H1 (cell line): ENCODE data around the gene TLCD3B. TPM values are rescaled to one million over a fixed set of nuclear protein-coding genes. Genes with fewer than 3 reads are reported as not detected.

Source experiments
- CTCF ChIA-PET: fragments of 300-600 bp; sonication (Branson Sonifier 250); formaldehyde crosslinking; loops from one replicate; lab custom pipeline; 2021; ENCODE audit not compliant: partially characterized antibody; lab: Charles Lee
- POLR2A ChIA-PET: fragments of 300-600 bp; sonication (Branson Sonifier 250); formaldehyde crosslinking; loops from one replicate; lab custom pipeline; 2021; ENCODE audit warnings: inconsistent platforms; ENCODE audit not compliant: partially characterized antibody; lab: Charles Lee
- DNase-seq, 2 experiments: peaks; one replicate each; pipeline versions ENCODE4 v3.0.0 to v3.0.0-alpha.2; 2010 to 2022; ENCODE audit warnings: low spot score in 2 of 2, low read depth in 1 of 2, mixed read lengths in 1 of 2
- FAIRE-seq: peaks from 2 replicates; lab custom pipeline; 2011; peaks lifted over from hg19 to GRCh38; lab: Jason Lieb, UNC
- H2AFZ ChIP-seq: 2 replicates; pipeline ENCODE4 v1.8.1; 2012; ENCODE audit warnings: low read length, inconsistent platforms
- H2AK5ac ChIP-seq: 2 replicates; pipeline ENCODE4 v1.6.1; 2013; ENCODE audit warnings: low read depth, low read length
- H2BK120ac ChIP-seq: replicated peaks from 2 replicates; pipeline ENCODE3; 2013; ENCODE audit warnings: low read depth, low read length, inconsistent platforms
- H2BK12ac ChIP-seq: 2 replicates; pipeline ENCODE4 v1.6.1; 2013; ENCODE audit warnings: low read depth, low read length
- H2BK15ac ChIP-seq: 2 replicates; pipeline ENCODE4 v1.6.1; 2013; ENCODE audit warnings: low read length
- H2BK20ac ChIP-seq: 2 replicates; pipeline ENCODE4 v1.6.1; 2013; ENCODE audit warnings: low read length
- H2BK5ac ChIP-seq: 2 replicates; pipeline ENCODE4 v1.6.1; 2013; ENCODE audit warnings: low read depth, low read length
- H3K14ac ChIP-seq: 2 replicates; pipeline ENCODE4 v1.6.1; 2013; ENCODE audit warnings: inconsistent platforms; ENCODE audit not compliant: insufficient read length
- H3K18ac ChIP-seq: 2 replicates; pipeline ENCODE4 v1.6.1; 2013; ENCODE audit warnings: low read length; ENCODE audit errors: extremely low read depth
- H3K23ac ChIP-seq: 2 replicates; pipeline ENCODE4 v1.6.1; 2013; ENCODE audit warnings: inconsistent platforms; ENCODE audit not compliant: insufficient read length
- H3K23me2 ChIP-seq: 2 replicates; pipeline ENCODE4 v1.6.1; 2013; ENCODE audit warnings: low read depth, low read length
- H3K27ac ChIP-seq: 2 replicates; pipeline ENCODE4 v1.6.1; 2011; ENCODE audit warnings: low read depth, low read length, inconsistent platforms
- H3K27me3 ChIP-seq, 4 experiments: replicated peaks in 1 of 4; 1 replicate in 1 of 4; 2 replicates in 3 of 4; pipeline versions ENCODE4 v1.6.1 to v1.8.1; 2011 to 2013; ENCODE audit warnings: low read length in 3 of 4, mild to moderate bottlenecking in 3 of 4, inconsistent platforms in 2 of 4, mixed read lengths in 2 of 4, moderate library complexity in 1 of 4; ENCODE audit not compliant: control insufficient read depth in 3 of 4, insufficient read depth in 3 of 4; ENCODE audit errors: extremely low read depth in 1 of 4
- H3K36me3 ChIP-seq, 4 experiments: 2 replicates each; pipeline versions ENCODE4 v1.6.1 to v1.8.1; 2011 to 2013; ENCODE audit warnings: mild to moderate bottlenecking in 4 of 4, low read length in 3 of 4, moderate library complexity in 2 of 4, control low read depth in 1 of 4, inconsistent platforms in 1 of 4; ENCODE audit not compliant: insufficient read depth in 4 of 4, control insufficient read depth in 2 of 4
- H3K4ac ChIP-seq: replicated peaks from 2 replicates; pipeline ENCODE3; 2013; ENCODE audit warnings: low read length, low read depth, mixed read lengths, inconsistent platforms; ENCODE audit not compliant: insufficient read length
- H3K4me1 ChIP-seq, 4 experiments: replicated peaks in 1 of 4; 1 replicate in 1 of 4; 2 replicates in 3 of 4; pipeline versions ENCODE4 v1.6.1 to v1.8.1; 2011 to 2013; ENCODE audit warnings: low read length in 3 of 4, inconsistent platforms in 2 of 4, mixed read lengths in 1 of 4; ENCODE audit not compliant: insufficient read depth in 4 of 4, control insufficient read depth in 3 of 4
- H3K4me2 ChIP-seq, 2 experiments: 2 replicates each; pipeline versions ENCODE4 v1.6.1 to v1.8.1; 2011 to 2013; ENCODE audit warnings: low read depth in 2 of 2, low read length in 2 of 2, control low read depth in 1 of 2, inconsistent platforms in 1 of 2, mild to moderate bottlenecking in 1 of 2; ENCODE audit not compliant: insufficient read depth in 1 of 2
- H3K4me3 ChIP-seq, 4 experiments: fragments of 200-600, 300-600 bp in 1 of 4; sonication (generic), shearing (Covaris generic), sonication (Bioruptor Twin) in 1 of 4; 2 replicates each; pipeline versions ENCODE4 v1.5.1 to v1.8.1; 2011 to 2016; ENCODE audit warnings: low read length in 4 of 4, low read depth in 3 of 4, control low read depth in 2 of 4, inconsistent platforms in 2 of 4, mild to moderate bottlenecking in 2 of 4, mixed read lengths in 1 of 4, moderate library complexity in 1 of 4; ENCODE audit not compliant: insufficient read depth in 2 of 4; ENCODE audit errors: extremely low read depth in 1 of 4
- H3K56ac ChIP-seq: replicated peaks from 2 replicates; pipeline ENCODE3; 2013; ENCODE audit warnings: low read depth, mild to moderate bottlenecking, mixed read lengths, low read length, inconsistent platforms; ENCODE audit not compliant: insufficient read length
- H3K79me1 ChIP-seq: 2 replicates; pipeline ENCODE4 v1.6.1; 2013; ENCODE audit warnings: low read depth, low read length, control low read depth
- H3K79me2 ChIP-seq, 2 experiments: 2 replicates each; pipeline versions ENCODE4 v1.6.1 to v1.8.1; 2012 to 2013; ENCODE audit warnings: low read length in 2 of 2, mild to moderate bottlenecking in 2 of 2, inconsistent platforms in 1 of 2; ENCODE audit not compliant: insufficient read depth in 2 of 2, control insufficient read depth in 1 of 2
- H3K9ac ChIP-seq, 4 experiments: replicated peaks in 1 of 4; 1 replicate in 1 of 4; 2 replicates in 3 of 4; pipeline versions ENCODE4 v1.6.1 to v1.8.1; 2011 to 2013; ENCODE audit warnings: low read depth in 3 of 4, low read length in 3 of 4, control low read depth in 2 of 4, mild to moderate bottlenecking in 2 of 4, moderate library complexity in 2 of 4, inconsistent platforms in 1 of 4; ENCODE audit errors: extremely low read depth in 1 of 4
- H3K9me3 ChIP-seq, 2 experiments: 2 replicates each; pipeline versions ENCODE4 v1.6.1 to v1.8.1; 2012 to 2013; ENCODE audit warnings: mild to moderate bottlenecking in 2 of 2, moderate library complexity in 2 of 2, control low read depth in 1 of 2, inconsistent platforms in 1 of 2, low read depth in 1 of 2, low read length in 1 of 2, mixed read lengths in 1 of 2; ENCODE audit not compliant: insufficient read depth in 2 of 2
- H4K20me1 ChIP-seq, 2 experiments: replicated peaks in 1 of 2; 2 replicates each; pipeline versions ENCODE3 to v1.8.1; 2011 to 2013; ENCODE audit warnings: inconsistent platforms in 2 of 2, low read length in 2 of 2, mild to moderate bottlenecking in 1 of 2; ENCODE audit not compliant: insufficient read depth in 2 of 2, control insufficient read depth in 1 of 2
- H4K5ac ChIP-seq: 2 replicates; pipeline ENCODE4 v1.6.1; 2013; ENCODE audit warnings: low read length, low read depth, mixed read lengths, inconsistent platforms; ENCODE audit not compliant: insufficient read length
- H4K8ac ChIP-seq: 2 replicates; pipeline ENCODE4 v1.8.0; 2013; ENCODE audit warnings: mild to moderate bottlenecking, moderate library complexity, low read length, inconsistent platforms; ENCODE audit not compliant: insufficient read depth; ENCODE audit errors: extremely low read depth
- H4K91ac ChIP-seq: replicated peaks from 2 replicates; pipeline ENCODE3; 2013; ENCODE audit warnings: low read length, mixed read lengths, inconsistent platforms; ENCODE audit not compliant: insufficient read length
- CBX8 ChIP-seq: fragments of 300-800, 300-1000 bp; sonication (generic); IDR thresholded peaks from 2 replicates; pipeline ENCODE4 v1.7.1; 2016; ENCODE audit warnings: low read depth, low read length, borderline replicate concordance
- CHD2 ChIP-seq: IDR thresholded peaks from 2 replicates; pipeline ENCODE4 v1.6.1; 2012; ENCODE audit warnings: low read length, improper control_type of control experiment
- CTCF ChIP-seq, 3 experiments: IDR thresholded peaks; 1 replicate in 2 of 3; 2 replicates in 1 of 3; pipeline versions ENCODE4 v1.5.1 to v1.6.1; 2011; ENCODE audit warnings: low read length in 3 of 3, mild to moderate bottlenecking in 3 of 3, inconsistent platforms in 2 of 3, low read depth in 1 of 3, moderate library complexity in 1 of 3; ENCODE audit not compliant: insufficient read depth in 1 of 3; ENCODE audit errors: control extremely low read depth in 1 of 3
- POLR2AphosphoS5 ChIP-seq: IDR thresholded peaks from 2 replicates; pipeline ENCODE4 v1.6.1; 2011; ENCODE audit warnings: low read depth, low read length
- SIN3A ChIP-seq, 2 experiments: IDR thresholded peaks in 1 of 2; conservative IDR thresholded peaks in 1 of 2; 2 replicates each; pipeline ENCODE4 v1.6.1; 2011 to 2012; ENCODE audit warnings: low read length in 2 of 2, improper control_type of control experiment in 1 of 2, low read depth in 1 of 2, mild to moderate bottlenecking in 1 of 2
- SIRT6 ChIP-seq: IDR thresholded peaks from one replicate; pipeline ENCODE4 v1.7.1; 2012; ENCODE audit warnings: low read length, inconsistent platforms
- ZNF274 ChIP-seq: IDR thresholded peaks from 2 replicates; pipeline ENCODE4 v1.7.0; 2012; ENCODE audit warnings: low read length, borderline replicate concordance; ENCODE audit errors: extremely low read depth
- WGBS, 2 experiments: shearing (Covaris generic) in 1 of 2; methylation state at CpG; one replicate each; pipeline versions ENCODE4 v1.1.6 to v1.1.7; 2013 to 2015; ENCODE audit warnings: low lambda C conversion rate in 2 of 2, mixed read lengths in 2 of 2, inconsistent platforms in 1 of 2, low coverage in 1 of 2, missing lambda C conversion rate in 1 of 2; ENCODE audit not compliant: insufficient replicate concordance in 2 of 2, insufficient coverage in 1 of 2, insufficient read length in 1 of 2; ENCODE audit errors: extremely low coverage in 1 of 2, missing lambda C conversion rate in 1 of 2; 5-methylcytosine and 5-hydroxymethylcytosine counted together
- polyA plus RNA-seq, 7 experiments: library from polyadenylated mRNA; depleted of rRNA in 3 of 7; stranded (reverse) in 5 of 7; unstranded in 2 of 7; fragments of >200 nt in 5 of 7; fragments of 200-250 nt in 2 of 7; gene quantifications; 1 replicate in 5 of 7; 2 replicates in 1 of 7; 4 replicates in 1 of 7; pipeline versions ENCODE4 v1.2.1 to v1.2.3, GENCODE V29; 2011 to 2013; ENCODE audit warnings: missing spikeins in 2 of 7, mixed read lengths in 2 of 7
- total RNA-seq: library from RNA; stranded (reverse); fragmentation: NEBNext Ultra II Directional; extraction: Animal tissue kit (Norgen Biotek cat#: 25700); gene quantifications from 2 replicates; pipeline ENCODE4 v1.2.1, GENCODE V29; 2021

The TLCD3B gene
- total and polyA plus RNA-seq, 2 of the 8 experiments (the other 6 are each of a cell fraction or from before 2014, with no cell fraction given): 15.2 to 26.9 TPM

GRCh38 chr16:30065102-30065942 is 34.3 kb upstream of the TLCD3B start, which contains the start of gene ALDOA:
Gene ALDOA, plus strand, starts transcription at chr16:30065760. Its CDS starts 1,138 bp downstream, at chr16:30066898.
- Histone ChIP-seq H3K36me3 (peaks cover 15 to 33% (median 32%) of the 10 kb centered on the region in 4 experiments), H3K9me3 (no peaks in the 10 kb centered on the region), H3K79me1 (peaks cover 9% of the 10 kb centered on the region; the same call in 1 of the 2 replicates), H4K5ac (peak within 1 kb of the TSS; percentile 100), H3K9ac (peak within 1 kb of the TSS; percentile 81 to 92 (median 84)), H3K4ac (peak within 1 kb of the TSS; percentile 100), H3K23me2 (peaks cover 18% of the 10 kb centered on the region), H4K91ac (peak within 1 kb of the TSS; percentile 100), H3K56ac (peak within 1 kb of the TSS; percentile 96), H3K4me1 (peaks cover 6 to 27% (median 15%) of the 10 kb centered on the region in 4 experiments), H4K20me1 (peaks cover 12 to 31% of the 10 kb centered on the region in 2 experiments), H3K79me2 (peaks cover 15 to 30% of the 10 kb centered on the region in 2 experiments), H2BK15ac (peak within 1 kb of the TSS; percentile 100; the same call in 1 of the 2 replicates), H2AK5ac (peak within 1 kb of the TSS; percentile 28; the same call in 1 of the 2 replicates), H2BK12ac (peak within 1 kb of the TSS; percentile 92; the same call in 1 of the 2 replicates), H3K27ac (peak within 1 kb of the TSS; percentile 84), H3K4me2 (peak within 1 kb of the TSS; percentile 73 to 81), H3K18ac (peak within 1 kb of the TSS; percentile 100), H3K27me3 (no peaks in the 10 kb centered on the region), H2BK5ac (peak within 1 kb of the TSS; percentile 100), H3K14ac (peak within 1 kb of the TSS; percentile 24), H2BK120ac (peak within 1 kb of the TSS; percentile 91), H3K23ac (no peak within 1 kb of the TSS), H4K8ac (peak within 1 kb of the TSS; percentile 91), H3K4me3 (peak within 1 kb of the TSS; percentile 71 to 92 (median 88)), H2BK20ac (peak within 1 kb of the TSS; percentile 80; the same call in 1 of the 2 replicates), H2AFZ (peak within 1 kb of the TSS; percentile 19; the same call in 1 of the 2 replicates)
- POLR2A ChIA-PET: interaction anchor here (0.6 to 21.2 kb wide), 28 partner anchors 11 to 378 kb away, joined by 3 to 353 read pairs (median 4); partner anchors contain the start of genes ASPHD1, CD2BP2, HIRIP3 and PPP4C
- FAIRE-seq (no peak), DNase-seq (peak; percentile 89 to 92)
- CTCF ChIA-PET: interaction anchor here (0.6 to 7.3 kb wide), 4 partner anchors 8 to 47 kb away, joined by 3 to 51 read pairs (median 8); partner anchors contain the start of genes GDPD3 and TBX6
- WGBS, 2 experiments: 2% methylated on average over 68 of the region's 99 CpGs; no CpG with 5 or more reads in 1 of the 2 experiments
- TF ChIP-seq CTCF (IDR thresholded peaks at IDR 0.05; ENCODE audit: control extremely low read depth in 1 of 3, insufficient read depth in 1 of 3, low read depth in 1 of 3, low read length in 3 of 3) (no peak), SIN3A (conservative IDR thresholded peaks at IDR 0.05 in 1 of 2, IDR thresholded peaks at IDR 0.05 in 1 of 2; ENCODE audit: low read depth in 1 of 2, low read length in 2 of 2) (peak; percentile 63 to 67; a peak in 2 of 4 replicates), CBX8 (no peak), SIRT6 (no peak), ZNF274 (no peak), CHD2 (peak; percentile 14; the same call in 1 of the 2 replicates), POLR2AphosphoS5 (peak; percentile 91)
